ENCODE data around the gene ZNF827. TPM values are rescaled to one million over a fixed set of nuclear protein-coding genes. Genes with fewer than 3 reads are reported as not detected.

Gene ZNF827
- total and polyA plus RNA-seq, 7 donors, result 1.7 to 15.2 (median 7.3) TPM

DNA sequence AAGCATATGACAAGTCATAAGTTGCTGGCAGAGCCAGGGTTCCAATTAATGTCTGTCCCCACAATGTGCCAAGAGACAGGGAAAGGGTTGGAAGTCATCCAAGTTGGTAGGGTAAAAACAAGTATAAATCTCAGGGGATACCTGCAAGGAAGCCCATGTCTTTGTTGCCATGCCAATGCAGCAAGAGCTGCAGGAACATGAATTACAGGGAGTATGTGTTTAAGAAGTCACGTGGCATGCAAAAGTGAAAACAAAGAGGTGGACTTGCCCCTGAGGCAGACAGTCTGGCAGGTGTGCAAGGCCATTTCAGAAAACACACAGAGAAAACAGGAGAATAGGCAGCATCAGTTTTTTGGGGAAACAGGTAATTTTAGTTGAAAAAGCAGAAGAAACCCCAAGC is 229.3 kb downstream of the ZNF827 start:
- DNase-seq (no peak), ATAC-seq (no peak)
- Histone ChIP-seq H3K27ac (peak overlapping the region; percentile 43), H3K9me3 (peaks cover 8% of the 10 kb centered on the region), H3K4me3 (no peak overlapping the region), H3K27me3 (ENCODE audit: insufficient read depth in 3 of 3, low read length in 2 of 3) (no peaks in the 10 kb centered on the region), H3K4me1 (no peaks in the 10 kb centered on the region), H3K36me3 (ENCODE audit: insufficient read depth in 1 of 2, low read depth in 1 of 2) (no peaks in the 10 kb centered on the region)
- TF ChIP-seq, protein P1, sequence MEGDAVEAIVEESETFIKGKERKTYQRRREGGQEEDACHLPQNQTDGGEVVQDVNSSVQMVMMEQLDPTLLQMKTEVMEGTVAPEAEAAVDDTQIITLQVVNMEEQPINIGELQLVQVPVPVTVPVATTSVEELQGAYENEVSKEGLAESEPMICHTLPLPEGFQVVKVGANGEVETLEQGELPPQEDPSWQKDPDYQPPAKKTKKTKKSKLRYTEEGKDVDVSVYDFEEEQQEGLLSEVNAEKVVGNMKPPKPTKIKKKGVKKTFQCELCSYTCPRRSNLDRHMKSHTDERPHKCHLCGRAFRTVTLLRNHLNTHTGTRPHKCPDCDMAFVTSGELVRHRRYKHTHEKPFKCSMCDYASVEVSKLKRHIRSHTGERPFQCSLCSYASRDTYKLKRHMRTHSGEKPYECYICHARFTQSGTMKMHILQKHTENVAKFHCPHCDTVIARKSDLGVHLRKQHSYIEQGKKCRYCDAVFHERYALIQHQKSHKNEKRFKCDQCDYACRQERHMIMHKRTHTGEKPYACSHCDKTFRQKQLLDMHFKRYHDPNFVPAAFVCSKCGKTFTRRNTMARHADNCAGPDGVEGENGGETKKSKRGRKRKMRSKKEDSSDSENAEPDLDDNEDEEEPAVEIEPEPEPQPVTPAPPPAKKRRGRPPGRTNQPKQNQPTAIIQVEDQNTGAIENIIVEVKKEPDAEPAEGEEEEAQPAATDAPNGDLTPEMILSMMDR (IDR thresholded peaks at IDR 0.05), result no peak
- intact Hi-C loops (cut with DNase I), result no loop called here
- WGBS, 3 donors, result 78 to 82% (median 79%) methylated on average over 1 of the region's 1 CpG

Other genes starting within 250 kb of the ZNF827 start
- 10 to 100 TPM in 3 of 4 donors, 1 to 10 TPM in 1; 9.4 to 15.2 (median 14.6) TPM for gene LSM6, start 236.9 kb upstream of the ZNF827 start, total RNA-seq
- 10 to 100 TPM; 22.5 to 42.7 (median 33.8) TPM for gene LSM6, start 236.9 kb upstream of the ZNF827 start, polyA plus RNA-seq